Measurements from ENCODE around the gene EXOC2. TPM values are rescaled to one million over a fixed set of nuclear protein-coding genes. Genes with fewer than 3 reads are reported as not detected.

The EXOC2 gene
- total RNA-seq, 1 experiment from 2014 or later: 30.5 TPM

- DNase-seq (ENCODE audit: low read depth, low spot score) (no peak), ATAC-seq (no peak)
- CTCF ChIA-PET: no interaction called here
- Histone ChIP-seq H3K9me3 (ENCODE audit: control insufficient read depth, insufficient read depth, low read depth, low read length) (no peaks in the 10 kb centered on the region), H3K4me3 (ENCODE audit: low read depth in 2 of 2, low read length in 2 of 2) (no peak overlapping the region), H3K27ac (ENCODE audit: low read length) (no peak overlapping the region), H3K27me3 (ENCODE audit: control insufficient read depth, insufficient read depth, low read length) (no peaks in the 10 kb centered on the region), H3K4me1 (ENCODE audit: control insufficient read depth, insufficient read depth, low read length) (no peaks in the 10 kb centered on the region), H3K36me3 (ENCODE audit: control insufficient read depth, insufficient read depth, low read length) (no peaks in the 10 kb centered on the region)
- intact Hi-C loops (cut with micrococcal nuclease; ENCODE audit: unreplicated experiment) (no loop called here), in situ Hi-C loops (cut with HindIII; ENCODE audit: low pct_unique_long_range_greater_than_20kb, low sequenced_read_pairs) (no loop called here)
- POLR2A ChIA-PET: no interaction called here
- no TSS peak for BruUV-seq (replicated peaks)
- TF ChIP-seq TCF7L2 (IDR thresholded peaks at IDR 0.05; ENCODE audit: low read depth, low read length) (no peak), SIN3A (IDR thresholded peaks at IDR 0.05; ENCODE audit: borderline replicate concordance, insufficient read depth, low read depth, low read length) (no peak), POLR2AphosphoS5 (IDR thresholded peaks at IDR 0.05; ENCODE audit: low read depth, low read length) (no peak), CTCF (IDR thresholded peaks at IDR 0.05) (no peak), REST (IDR thresholded peaks at IDR 0.05; ENCODE audit: insufficient read depth in 1 of 2, low read depth in 2 of 2, low read length in 1 of 2) (no peak)
Observed at GRCh38 chr6:520820-521219, 172.1 kb downstream of the EXOC2 start.

- H3K9me3 ChIP-seq (ENCODE audit: control insufficient read depth, insufficient read depth, low read depth, low read length): no peaks in the 10 kb centered on the region
- ATAC-seq (no peak), DNase-seq (ENCODE audit: low read depth, low spot score) (no peak)
- H3K4me3 ChIP-seq (ENCODE audit: low read depth in 2 of 2, low read length in 2 of 2): no peak overlapping the region
- no peaks in the 10 kb centered on the region for H3K27me3 ChIP-seq (ENCODE audit: control insufficient read depth, insufficient read depth, low read length)
- in situ Hi-C loops (cut with HindIII; ENCODE audit: low pct_unique_long_range_greater_than_20kb, low sequenced_read_pairs): no loop called here
- no TSS peak for BruUV-seq (replicated peaks)
- H3K4me1 ChIP-seq (ENCODE audit: control insufficient read depth, insufficient read depth, low read length): no peaks in the 10 kb centered on the region
- TF ChIP-seq CTCF (IDR thresholded peaks at IDR 0.05): no peak
- no peak for TF ChIP-seq REST (IDR thresholded peaks at IDR 0.05; ENCODE audit: insufficient read depth in 1 of 2, low read depth in 2 of 2, low read length in 1 of 2)
- no peak for TF ChIP-seq SIN3A (IDR thresholded peaks at IDR 0.05; ENCODE audit: borderline replicate concordance, insufficient read depth, low read depth, low read length)
- no peak for TF ChIP-seq POLR2AphosphoS5 (IDR thresholded peaks at IDR 0.05; ENCODE audit: low read depth, low read length)
- TF ChIP-seq TCF7L2 (IDR thresholded peaks at IDR 0.05; ENCODE audit: low read depth, low read length): no peak
- POLR2A ChIA-PET: no interaction called here
- intact Hi-C loops (cut with micrococcal nuclease; ENCODE audit: unreplicated experiment): no loop called here
- no peaks in the 10 kb centered on the region for H3K36me3 ChIP-seq (ENCODE audit: control insufficient read depth, insufficient read depth, low read length)
- CTCF ChIA-PET: no interaction called here
- H3K27ac ChIP-seq (ENCODE audit: low read length): no peak overlapping the region
Observed at GRCh38 chr6:518218-518617, 174.7 kb downstream of the EXOC2 start.

All from Panc1 (cell line).